ENCODE results near the gene TULP4. TPM values are rescaled to one million over a fixed set of nuclear protein-coding genes. Genes with fewer than 3 reads are reported as not detected.

The TULP4 gene
- total RNA-seq, 1 experiment from 2014 or later: 105 TPM

- no peaks in the 10 kb centered on the region for H3K4me1 Mint-ChIP-seq (ENCODE audit: low read depth, unreplicated experiment)
- no TSS peak for BruUV-seq (replicated peaks)
- no peak overlapping the region for H3K4me3 Mint-ChIP-seq (ENCODE audit: low read depth, unreplicated experiment)
- intact Hi-C loops (cut with micrococcal nuclease; ENCODE audit: unreplicated experiment): no loop called here
- H3K36me3 Mint-ChIP-seq (ENCODE audit: insufficient read depth, unreplicated experiment): no peaks in the 10 kb centered on the region
- no peak for DNase-seq
- CTCF ChIA-PET: interaction anchor here (0.7 to 1.1 kb wide), 3 partner anchors 8 to 268 kb away, joined by 3 to 8 read pairs (median 3); no protein-coding TSS in a partner anchor
- TF ChIP-seq CTCF (IDR thresholded peaks at IDR 0.05; ENCODE audit: unreplicated experiment): no peak
- H3K27me3 Mint-ChIP-seq (ENCODE audit: unreplicated experiment): no peaks in the 10 kb centered on the region
- no peaks in the 10 kb centered on the region for H3K9me3 Mint-ChIP-seq (ENCODE audit: low read depth, unreplicated experiment)
- H3K27ac Mint-ChIP-seq (ENCODE audit: unreplicated experiment): no peak overlapping the region
These were observed 61.8 kb downstream of the TULP4 start for GRCh38 chr6:158374020-158374419.

DNA sequence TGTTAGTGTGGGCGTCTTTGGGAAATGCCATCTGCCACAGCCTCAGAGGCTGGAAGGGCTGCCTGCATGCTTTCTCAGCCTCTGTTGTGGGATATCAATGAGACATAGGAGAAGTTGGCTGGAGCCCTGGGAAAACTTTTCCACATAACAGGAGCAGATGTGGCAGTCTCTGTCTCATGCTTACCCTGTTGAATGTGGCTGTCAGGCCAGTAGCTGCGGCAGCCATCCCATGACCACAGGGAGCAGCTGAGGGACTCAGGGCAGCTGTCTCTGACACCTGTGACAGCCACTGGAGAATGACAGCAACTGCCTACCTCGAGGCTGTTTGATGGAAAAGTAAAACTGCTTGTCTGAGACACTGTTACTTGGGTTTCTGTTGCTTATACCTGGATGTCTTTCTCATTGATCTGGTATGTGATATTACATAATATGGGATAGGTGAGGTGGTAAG is 64.4 kb downstream of the TULP4 start:
- BruUV-seq (replicated peaks): no TSS peak
- Mint-ChIP-seq H3K4me3 (ENCODE audit: low read depth, unreplicated experiment) (no peak overlapping the region), H3K36me3 (ENCODE audit: insufficient read depth, unreplicated experiment) (no peaks in the 10 kb centered on the region), H3K27ac (ENCODE audit: unreplicated experiment) (no peak overlapping the region), H3K27me3 (ENCODE audit: unreplicated experiment) (no peaks in the 10 kb centered on the region), H3K4me1 (ENCODE audit: low read depth, unreplicated experiment) (no peaks in the 10 kb centered on the region), H3K9me3 (ENCODE audit: low read depth, unreplicated experiment) (no peaks in the 10 kb centered on the region)
- intact Hi-C loops (cut with micrococcal nuclease; ENCODE audit: unreplicated experiment): no loop called here
- no peak for TF ChIP-seq CTCF (IDR thresholded peaks at IDR 0.05; ENCODE audit: unreplicated experiment)
- CTCF ChIA-PET: no interaction called here
- DNase-seq: no peak

DNA sequence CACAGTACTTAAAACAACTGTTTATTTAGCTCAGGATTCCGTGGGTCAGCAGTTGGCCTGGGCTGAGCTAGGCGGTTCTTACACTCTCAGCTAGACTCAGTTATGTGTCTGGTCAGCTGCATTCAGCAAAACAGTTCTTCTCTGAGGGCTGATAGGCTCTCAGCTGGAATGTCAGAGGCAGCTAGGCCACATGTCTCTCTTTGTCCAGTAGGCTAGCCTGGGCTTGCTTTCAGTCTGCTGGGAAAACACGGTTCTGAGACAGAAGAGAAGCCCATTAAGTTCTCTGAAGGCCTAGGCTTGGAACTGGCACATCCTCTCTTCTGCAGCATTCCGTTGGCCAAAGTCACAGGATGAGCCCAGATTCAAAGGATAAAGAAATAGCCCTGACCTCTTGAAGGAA is 65.6 kb downstream of the TULP4 start:
- H3K9me3 Mint-ChIP-seq (ENCODE audit: low read depth, unreplicated experiment): no peaks in the 10 kb centered on the region
- H3K4me3 Mint-ChIP-seq (ENCODE audit: low read depth, unreplicated experiment): no peak overlapping the region
- intact Hi-C loops (cut with micrococcal nuclease; ENCODE audit: unreplicated experiment): no loop called here
- H3K27ac Mint-ChIP-seq (ENCODE audit: unreplicated experiment): no peak overlapping the region
- no peaks in the 10 kb centered on the region for H3K27me3 Mint-ChIP-seq (ENCODE audit: unreplicated experiment)
- H3K4me1 Mint-ChIP-seq (ENCODE audit: low read depth, unreplicated experiment): no peaks in the 10 kb centered on the region
- H3K36me3 Mint-ChIP-seq (ENCODE audit: insufficient read depth, unreplicated experiment): no peaks in the 10 kb centered on the region
- no peak for TF ChIP-seq CTCF (IDR thresholded peaks at IDR 0.05; ENCODE audit: unreplicated experiment)
- CTCF ChIA-PET: no interaction called here
- no TSS peak for BruUV-seq (replicated peaks)
- no peak for DNase-seq

DNA sequence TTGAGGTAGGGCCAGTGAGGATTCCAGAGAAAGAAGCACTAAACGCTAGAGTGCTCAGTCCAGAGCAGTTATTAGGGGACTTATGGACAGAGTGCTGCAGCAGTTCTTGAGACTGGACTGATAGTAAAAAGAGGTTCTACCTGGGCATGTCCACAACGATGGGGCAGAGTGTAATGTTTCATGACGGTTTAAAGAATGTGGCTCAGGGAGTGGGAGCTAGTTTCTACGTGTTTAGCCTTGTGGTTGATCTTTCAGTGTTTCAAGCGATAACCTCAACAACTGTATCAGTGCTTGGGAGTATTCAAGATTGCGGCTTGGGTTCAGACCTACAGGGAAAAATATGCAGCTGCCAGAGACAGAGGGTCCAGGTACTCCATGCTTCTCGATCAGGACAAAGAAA is 67.1 kb downstream of the TULP4 start:
- Mint-ChIP-seq H3K27ac (ENCODE audit: unreplicated experiment) (no peak overlapping the region), H3K27me3 (ENCODE audit: unreplicated experiment) (no peaks in the 10 kb centered on the region), H3K4me1 (ENCODE audit: low read depth, unreplicated experiment) (no peaks in the 10 kb centered on the region), H3K36me3 (ENCODE audit: insufficient read depth, unreplicated experiment) (no peaks in the 10 kb centered on the region), H3K4me3 (ENCODE audit: low read depth, unreplicated experiment) (no peak overlapping the region), H3K9me3 (ENCODE audit: low read depth, unreplicated experiment) (no peaks in the 10 kb centered on the region)
- no peak for TF ChIP-seq CTCF (IDR thresholded peaks at IDR 0.05; ENCODE audit: unreplicated experiment)
- CTCF ChIA-PET: no interaction called here
- DNase-seq: no peak
- BruUV-seq (replicated peaks): no TSS peak
- intact Hi-C loops (cut with micrococcal nuclease; ENCODE audit: unreplicated experiment): no loop called here
